Upper lobe of right lung (tissue), 1 donor: ENCODE results near the gene PDCD5. TPM values are rescaled to one million over a fixed set of nuclear protein-coding genes. Genes with fewer than 3 reads are reported as not detected.
A peak's percentile ranks its signal among the peaks of the same experiment; 100 is the strongest.
"Not testable (repeated sequence)": the region's sequence is repeated elsewhere in the genome, so short reads cannot be mapped to it uniquely, and the experiment has no call there.

ENCODE experiments used
- ATAC-seq: fragments of 200-7000 bp; cut with Tn5 transposase; one replicate; pipeline ENCODE4 v1.9.1; 2020; ENCODE audit warnings: mild to moderate bottlenecking, moderate library complexity
- DNase-seq: peaks from one replicate; pipeline ENCODE4 v3.0.0-alpha.2; 2020
- H3K27ac ChIP-seq: fragments of 200-600 bp; one replicate; pipeline ENCODE4 v1.8.0; 2022
- H3K27me3 ChIP-seq: fragments of 200-600 bp; one replicate; pipeline ENCODE4 v1.8.0; 2022; ENCODE audit warnings: mild to moderate bottlenecking
- H3K36me3 ChIP-seq: fragments of 200-600 bp; one replicate; pipeline ENCODE4 v1.8.0; 2022
- H3K4me1 ChIP-seq: fragments of 200-600 bp; one replicate; pipeline ENCODE4 v1.8.0; 2022
- H3K4me3 ChIP-seq: fragments of 200-600 bp; one replicate; pipeline ENCODE4 v1.8.0; 2022; ENCODE audit warnings: mild to moderate bottlenecking
- H3K9me3 ChIP-seq: fragments of 200-600 bp; one replicate; pipeline ENCODE4 v1.8.0; 2022
- CTCF ChIP-seq: fragments of 200-600 bp; IDR thresholded peaks from one replicate; pipeline ENCODE4 v1.8.0; 2022; ENCODE audit warnings: antibody characterized with exemption
- intact Hi-C: fragments of 100-400 bp; cut with DNase I; formaldehyde crosslinking; loops from one replicate; pipeline ENCODE4 v1.11.0; 2022
- long read RNA-seq: library from polyadenylated mRNA; unstranded; transcript quantifications from one replicate; pipeline ENCODE4 v2.0.0, GENCODE V29; 2021
- total RNA-seq: library from RNA; stranded (reverse); fragmentation: NEBNext Ultra II Directional; extraction: Animal tissue kit (Norgen Biotek cat#: 25700); gene quantifications from one replicate; pipeline ENCODE4 v1.2.1, GENCODE V29; 2021
- donor health status: DM: no; HTN: yes; CAD: no; lungs with severe emphysema.

The PDCD5 gene, protein sequence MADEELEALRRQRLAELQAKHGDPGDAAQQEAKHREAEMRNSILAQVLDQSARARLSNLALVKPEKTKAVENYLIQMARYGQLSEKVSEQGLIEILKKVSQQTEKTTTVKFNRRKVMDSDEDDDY
- 57.7 TPM for total RNA-seq
- long read RNA-seq, transcript PDCD5-207 (6 exons, 699 nt) = major isoform, 14 of 21 reads
- long read RNA-seq, partial matches to known transcripts = 1 of 21 reads
- long read RNA-seq, other reads (novel, unspliced or antisense) = 1 of 21 reads

- peaks cover 21% of the 10 kb centered on the region for H3K36me3 ChIP-seq
- H3K4me1 ChIP-seq = peaks cover 8% of the 10 kb centered on the region
- H3K9me3 ChIP-seq = no peaks in the 10 kb centered on the region
- peak within 1 kb of the TSS; percentile 77 for H3K4me3 ChIP-seq
- intact Hi-C loops = no loop called here
- TF ChIP-seq CTCF = no peak
- peak within 1 kb of the TSS; percentile 86 for H3K27ac ChIP-seq
- ATAC-seq = peak; percentile 99
- H3K27me3 ChIP-seq = no peaks in the 10 kb centered on the region
- DNase-seq = peak; percentile 99
Measured at GRCh38 chr19:32580901-32581704, at the start of gene PDCD5. PDCD5 (plus strand) TSS chr19:32581190; CDS start chr19:32581262, 72 bp downstream.

DNA sequence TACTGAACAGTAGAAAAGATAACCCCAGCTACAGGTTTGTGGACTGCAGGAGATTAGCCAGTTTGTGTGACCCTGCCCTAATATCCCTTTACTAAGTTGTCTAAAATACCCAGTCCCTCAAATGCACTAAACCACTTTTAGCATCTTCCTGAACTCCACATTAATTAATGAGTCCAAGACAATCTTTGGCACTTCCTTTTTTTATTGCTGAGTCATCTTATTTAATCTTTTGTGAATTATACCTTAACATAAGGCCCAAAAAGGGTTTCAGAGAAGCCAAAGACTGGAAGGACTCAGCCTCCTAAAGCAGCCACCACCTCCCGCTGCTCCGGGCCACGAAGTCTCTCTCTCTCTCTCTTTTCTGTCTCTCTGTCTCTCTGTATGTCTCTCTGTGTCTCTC is 48.8 kb upstream of the PDCD5 start:
- Histone ChIP-seq H3K9me3 (no peaks in the 10 kb centered on the region), H3K27ac (no peak overlapping the region), H3K4me1 (no peaks in the 10 kb centered on the region), H3K4me3 (no peak overlapping the region), H3K27me3 (peaks cover 4% of the 10 kb centered on the region), H3K36me3 (no peaks in the 10 kb centered on the region)
- intact Hi-C loops = no loop called here
- DNase-seq (no peak), ATAC-seq (no peak)
- no peak for TF ChIP-seq CTCF

- Histone ChIP-seq H3K9me3 (no peaks in the 10 kb centered on the region), H3K27me3 (peaks cover 4% of the 10 kb centered on the region), H3K4me1 (no peaks in the 10 kb centered on the region), H3K4me3 (no peak overlapping the region), H3K36me3 (no peaks in the 10 kb centered on the region), H3K27ac (no peak overlapping the region)
- intact Hi-C loops = no loop called here
- ATAC-seq = no peak
- TF ChIP-seq CTCF = no peak
- no peak for DNase-seq
Measured at GRCh38 chr19:32537580-32537979, 43.4 kb upstream of the PDCD5 start.

GRCh38 chr19:32539240-32539916 is 41.6 kb upstream of the PDCD5 start:
- H3K27ac ChIP-seq = no peak overlapping the region
- no peaks in the 10 kb centered on the region for H3K27me3 ChIP-seq
- no peaks in the 10 kb centered on the region for H3K4me1 ChIP-seq
- ATAC-seq (no peak), DNase-seq (no peak)
- H3K4me3 ChIP-seq = no peak overlapping the region
- H3K9me3 ChIP-seq = no peaks in the 10 kb centered on the region
- no peak for TF ChIP-seq CTCF
- no peaks in the 10 kb centered on the region for H3K36me3 ChIP-seq
- intact Hi-C loops = no loop called here

DNA sequence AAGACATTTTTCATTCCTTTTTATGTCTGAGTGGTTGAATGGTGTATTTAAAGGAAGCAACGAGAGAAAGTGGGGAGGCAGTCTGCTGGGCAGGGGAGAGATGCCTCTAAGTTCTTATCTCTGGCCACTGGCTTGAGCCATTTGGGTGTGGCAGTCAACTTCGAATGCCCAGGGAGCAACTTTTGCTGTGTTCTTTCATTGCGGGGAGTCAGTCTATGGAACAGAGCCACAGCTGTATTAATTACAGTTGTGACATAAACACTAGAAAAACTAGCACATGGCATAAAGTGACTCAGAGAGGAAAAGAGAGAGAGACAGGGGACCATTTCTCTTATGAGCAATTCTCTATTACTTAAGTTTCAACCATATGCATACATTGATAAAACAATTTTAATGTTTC is 40.4 kb upstream of the PDCD5 start:
- H3K36me3 ChIP-seq = no peaks in the 10 kb centered on the region
- no peak for TF ChIP-seq CTCF
- DNase-seq (no peak), ATAC-seq (no peak)
- no peaks in the 10 kb centered on the region for H3K9me3 ChIP-seq
- H3K27ac ChIP-seq = no peak overlapping the region
- H3K4me3 ChIP-seq = no peak overlapping the region
- H3K27me3 ChIP-seq = no peaks in the 10 kb centered on the region
- H3K4me1 ChIP-seq = no peaks in the 10 kb centered on the region
- intact Hi-C loops = no loop called here

- H3K4me1 ChIP-seq, H3K9me3 ChIP-seq, DNase-seq, ATAC-seq, H3K27me3 ChIP-seq, H3K4me3 ChIP-seq, intact Hi-C loops, H3K36me3 ChIP-seq, H3K27ac ChIP-seq: not testable (repeated sequence)
Measured at GRCh38 chr19:32541376-32541775, 39.6 kb upstream of the PDCD5 start.
